Mesenchymal stem cell (in vitro differentiated cells and primary cell): ENCODE data around the gene TEC.

Experiments
- DNase-seq: peaks from one replicate; pipeline ENCODE4 v3.0.0-alpha.2; 2013
- H2AFZ ChIP-seq: one replicate; pipeline ENCODE4 v1.6.1; 2013; ENCODE audit warnings: low read depth, mild to moderate bottlenecking, control low read depth, inconsistent platforms, low read length, moderate library complexity
- H2AK5ac ChIP-seq: 2 replicates; pipeline ENCODE4 v1.6.1; 2013; ENCODE audit warnings: low read length, moderate library complexity, mild to moderate bottlenecking, inconsistent platforms; ENCODE audit not compliant: severe bottlenecking
- H2BK120ac ChIP-seq: one replicate; pipeline ENCODE4 v1.6.1; 2013; ENCODE audit warnings: low read depth, mild to moderate bottlenecking, inconsistent platforms, low read length, moderate library complexity
- H2BK12ac ChIP-seq, 2 experiments: one replicate each; pipeline ENCODE4 v1.6.1; 2013; ENCODE audit warnings: inconsistent platforms in 2 of 2, low read length in 2 of 2, mild to moderate bottlenecking in 2 of 2, moderate library complexity in 2 of 2, control low read depth in 1 of 2
- H2BK15ac ChIP-seq: one replicate; pipeline ENCODE4 v1.6.1; 2013; ENCODE audit warnings: mild to moderate bottlenecking, low read depth, inconsistent platforms; ENCODE audit not compliant: poor library complexity, severe bottlenecking
- H2BK5ac ChIP-seq: 2 replicates; pipeline ENCODE4 v1.6.1; 2013; ENCODE audit warnings: low read depth, mild to moderate bottlenecking, low read length, control low read depth, inconsistent platforms; ENCODE audit not compliant: poor library complexity, severe bottlenecking
- H3K14ac ChIP-seq, 2 experiments: one replicate each; pipeline ENCODE4 v1.6.1; 2013; ENCODE audit warnings: inconsistent platforms in 2 of 2, low read length in 2 of 2, control low read depth in 1 of 2, mild to moderate bottlenecking in 1 of 2, moderate library complexity in 1 of 2
- H3K18ac ChIP-seq, 2 experiments: one replicate each; pipeline ENCODE4 v1.6.1; 2013; ENCODE audit warnings: inconsistent platforms in 2 of 2, low read length in 2 of 2, control low read depth in 1 of 2, low read depth in 1 of 2, mild to moderate bottlenecking in 1 of 2
- H3K23ac ChIP-seq, 2 experiments: one replicate each; pipeline ENCODE4 v1.6.1; 2013; ENCODE audit warnings: inconsistent platforms in 2 of 2, low read length in 2 of 2, mild to moderate bottlenecking in 2 of 2, moderate library complexity in 2 of 2, control low read depth in 1 of 2
- H3K27ac ChIP-seq: 2 replicates; pipeline ENCODE4 v1.5.1; 2013; ENCODE audit warnings: mild to moderate bottlenecking, moderate library complexity, low read length, control low read depth, inconsistent platforms; ENCODE audit not compliant: poor library complexity, severe bottlenecking
- H3K27me3 ChIP-seq, 2 experiments: 2 replicates each; pipeline versions ENCODE4 v1.6.1 to v1.7.0; 2013; ENCODE audit warnings: low read length in 2 of 2, mild to moderate bottlenecking in 2 of 2, moderate library complexity in 2 of 2, control low read depth in 1 of 2, inconsistent platforms in 1 of 2; ENCODE audit not compliant: control insufficient read depth in 1 of 2, insufficient read depth in 1 of 2
- H3K36me3 ChIP-seq, 2 experiments: 2 replicates each; pipeline versions ENCODE4 v1.6.1 to v1.7.0; 2013; ENCODE audit warnings: low read length in 2 of 2, control low read depth in 1 of 2, inconsistent platforms in 1 of 2, low read depth in 1 of 2, mild to moderate bottlenecking in 1 of 2; ENCODE audit not compliant: insufficient read depth in 2 of 2, control insufficient read depth in 1 of 2
- H3K4ac ChIP-seq, 2 experiments: one replicate each; pipeline ENCODE4 v1.6.1; 2013; ENCODE audit warnings: inconsistent platforms in 2 of 2, low read length in 2 of 2, mild to moderate bottlenecking in 2 of 2, moderate library complexity in 2 of 2, control low read depth in 1 of 2, low read depth in 1 of 2
- H3K4me1 ChIP-seq: 2 replicates; pipeline ENCODE4 v1.6.1; 2013; ENCODE audit warnings: low read depth, low read length, control low read depth; ENCODE audit not compliant: control insufficient read depth, insufficient read depth
- H3K4me2 ChIP-seq: 2 replicates; pipeline ENCODE4 v1.6.1; 2013; ENCODE audit warnings: low read length, mild to moderate bottlenecking, inconsistent platforms; ENCODE audit not compliant: poor library complexity, severe bottlenecking
- H3K4me3 ChIP-seq, 2 experiments: 2 replicates each; pipeline versions ENCODE4 v1.5.1 to v1.7.0; 2013; ENCODE audit warnings: low read length in 2 of 2, mild to moderate bottlenecking in 2 of 2, control low read depth in 1 of 2, low read depth in 1 of 2; ENCODE audit not compliant: insufficient read depth in 1 of 2
- H3K79me1 ChIP-seq: replicated peaks from 2 replicates; pipeline ENCODE4 v1.6.1; 2013; ENCODE audit warnings: mild to moderate bottlenecking, control low read depth, low read length, inconsistent platforms; ENCODE audit not compliant: poor library complexity, severe bottlenecking
- H3K9ac ChIP-seq: 2 replicates; pipeline ENCODE4 v1.7.0; 2013; ENCODE audit warnings: mild to moderate bottlenecking, low read length, moderate library complexity
- H3K9me3 ChIP-seq: 2 replicates; pipeline ENCODE4 v1.7.0; 2013; ENCODE audit warnings: mild to moderate bottlenecking, low read length; ENCODE audit not compliant: control insufficient read depth
- H4K8ac ChIP-seq: one replicate; pipeline ENCODE4 v1.6.1; 2013; ENCODE audit warnings: inconsistent platforms, mild to moderate bottlenecking, low read length, moderate library complexity
- H4K91ac ChIP-seq: one replicate; pipeline ENCODE4 v1.6.1; 2013; ENCODE audit warnings: mild to moderate bottlenecking, low read length, inconsistent platforms
- WGBS: methylation state at CpG from one replicate; pipeline ENCODE4 v1.1.7; 2013; ENCODE audit warnings: mixed read lengths; 5-methylcytosine and 5-hydroxymethylcytosine counted together

TEC gene

GRCh38 chr4:48103483-48104139 lies 166.0 kb downstream of the TEC start:
- no peak for DNase-seq
- Histone ChIP-seq H2BK15ac (no peak overlapping the region), H3K4me3 (no peak overlapping the region), H3K9ac (no peak overlapping the region), H3K9me3 (no peaks in the 10 kb centered on the region), H3K18ac (no peak overlapping the region), H3K27me3 (no peaks in the 10 kb centered on the region), H4K91ac (no peak overlapping the region), H3K4ac (no peak overlapping the region), H3K23ac (no peak overlapping the region), H3K79me1 (no peaks in the 10 kb centered on the region), H3K4me2 (no peak overlapping the region), H3K4me1 (no peaks in the 10 kb centered on the region), H2AFZ (no peak overlapping the region), H3K27ac (no peak overlapping the region), H2BK120ac (no peak overlapping the region), H4K8ac (no peak overlapping the region), H2BK12ac (no peak overlapping the region), H2AK5ac (no peak overlapping the region), H2BK5ac (no peak overlapping the region), H3K36me3 (no peaks in the 10 kb centered on the region), H3K14ac (no peak overlapping the region)
- WGBS = 47% methylated on average over 2 of the region's 3 CpGs

- no peak overlapping the region for H3K4me2 ChIP-seq
- H2AK5ac ChIP-seq = no peak overlapping the region
- no peaks in the 10 kb centered on the region for H3K9me3 ChIP-seq
- H2AFZ ChIP-seq = no peak overlapping the region
- no peak overlapping the region for H2BK120ac ChIP-seq
- no peak overlapping the region for H3K9ac ChIP-seq
- no peak overlapping the region for H3K4me3 ChIP-seq
- H2BK5ac ChIP-seq = no peak overlapping the region
- no peak overlapping the region for H3K23ac ChIP-seq
- no peak overlapping the region for H3K27ac ChIP-seq
- H3K14ac ChIP-seq = no peak overlapping the region
- H3K36me3 ChIP-seq = no peaks in the 10 kb centered on the region
- DNase-seq = no peak
- no peak overlapping the region for H3K4ac ChIP-seq
- H4K8ac ChIP-seq = no peak overlapping the region
- no CpG with 5 or more reads among the region's 3 CpGs for WGBS
- no peaks in the 10 kb centered on the region for H3K79me1 ChIP-seq
- no peaks in the 10 kb centered on the region for H3K4me1 ChIP-seq
- no peak overlapping the region for H2BK15ac ChIP-seq
- H3K18ac ChIP-seq = no peak overlapping the region
- H3K27me3 ChIP-seq = no peaks in the 10 kb centered on the region
- no peak overlapping the region for H4K91ac ChIP-seq
- H2BK12ac ChIP-seq = no peak overlapping the region
These were observed 167.3 kb downstream of the TEC start for GRCh38 chr4:48102303-48102702.

GRCh38 chr4:48100256-48100655 lies 169.4 kb downstream of the TEC start:
- H2AFZ ChIP-seq = no peak overlapping the region
- no peaks in the 10 kb centered on the region for H3K79me1 ChIP-seq
- no peak overlapping the region for H2BK12ac ChIP-seq
- H2BK5ac ChIP-seq = no peak overlapping the region
- H3K36me3 ChIP-seq = no peaks in the 10 kb centered on the region
- DNase-seq = no peak
- H3K27ac ChIP-seq = no peak overlapping the region
- no peak overlapping the region for H2AK5ac ChIP-seq
- no peak overlapping the region for H3K4me2 ChIP-seq
- no peak overlapping the region for H3K4me3 ChIP-seq
- H3K4me1 ChIP-seq = no peaks in the 10 kb centered on the region
- H3K14ac ChIP-seq = no peak overlapping the region
- H3K4ac ChIP-seq = no peak overlapping the region
- H2BK120ac ChIP-seq = no peak overlapping the region
- no peaks in the 10 kb centered on the region for H3K9me3 ChIP-seq
- H3K9ac ChIP-seq = no peak overlapping the region
- no peak overlapping the region for H3K18ac ChIP-seq
- H3K23ac ChIP-seq = no peak overlapping the region
- H2BK15ac ChIP-seq = no peak overlapping the region
- WGBS = no CpG with 5 or more reads among the region's 1 CpG
- no peak overlapping the region for H4K91ac ChIP-seq
- H4K8ac ChIP-seq = no peak overlapping the region
- no peaks in the 10 kb centered on the region for H3K27me3 ChIP-seq

- Histone ChIP-seq H2BK15ac (no peak overlapping the region), H2AK5ac (no peak overlapping the region), H3K79me1 (no peaks in the 10 kb centered on the region), H3K23ac (no peak overlapping the region), H2BK120ac (no peak overlapping the region), H3K4me1 (peaks cover 2% of the 10 kb centered on the region), H3K18ac (no peak overlapping the region), H3K9ac (no peak overlapping the region), H3K4me2 (no peak overlapping the region), H3K36me3 (no peaks in the 10 kb centered on the region), H4K91ac (no peak overlapping the region), H3K4ac (no peak overlapping the region), H3K27me3 (peaks cover 0 to 2% of the 10 kb centered on the region in 2 experiments), H3K9me3 (no peaks in the 10 kb centered on the region), H2BK5ac (no peak overlapping the region), H3K14ac (no peak overlapping the region), H3K4me3 (no peak overlapping the region), H2AFZ (no peak overlapping the region), H4K8ac (no peak overlapping the region), H2BK12ac (no peak overlapping the region), H3K27ac (no peak overlapping the region)
- WGBS = 90% methylated on average over 2 of the region's 2 CpGs
- DNase-seq = no peak
These were observed 174.2 kb downstream of the TEC start for GRCh38 chr4:48095441-48095840.
